Endodermal cell (in vitro differentiated cells): Measurements from ENCODE around the gene FGA. TPM values are rescaled to one million over a fixed set of nuclear protein-coding genes. Genes with fewer than 3 reads are reported as not detected.

Experiments
- DNase-seq: peaks from one replicate; pipeline ENCODE4 v3.0.0-alpha.2; 2017
- H3K27ac ChIP-seq: 2 replicates; pipeline ENCODE4 v1.5.1; 2013; ENCODE audit warnings: mild to moderate bottlenecking, low read depth, low read length, moderate library complexity
- H3K27me3 ChIP-seq: 2 replicates; pipeline ENCODE4 v1.6.1; 2013; ENCODE audit warnings: mild to moderate bottlenecking, low read length, moderate library complexity; ENCODE audit not compliant: insufficient read depth, control insufficient read depth, poor library complexity, severe bottlenecking
- H3K36me3 ChIP-seq: 2 replicates; pipeline ENCODE4 v1.7.0; 2013; ENCODE audit warnings: mild to moderate bottlenecking, low read length, moderate library complexity; ENCODE audit not compliant: control insufficient read depth, insufficient read depth
- H3K4me1 ChIP-seq: one replicate; pipeline ENCODE4 v1.7.0; 2013; ENCODE audit warnings: low read length; ENCODE audit not compliant: control insufficient read depth, insufficient read depth
- H3K4me3 ChIP-seq: 2 replicates; pipeline ENCODE4 v1.5.1; 2013; ENCODE audit warnings: mild to moderate bottlenecking, low read length, moderate library complexity
- H3K9ac ChIP-seq: 2 replicates; pipeline ENCODE4 v1.6.1; 2013; ENCODE audit warnings: mild to moderate bottlenecking, low read length, moderate library complexity; ENCODE audit not compliant: poor library complexity, severe bottlenecking; ENCODE audit errors: extremely low read depth
- H3K9me3 ChIP-seq: 2 replicates; pipeline ENCODE4 v1.6.1; 2013; ENCODE audit warnings: mild to moderate bottlenecking, low read length, moderate library complexity; ENCODE audit not compliant: control insufficient read depth
- H3K27ac Mint-ChIP-seq: 2 replicates; pipeline ENCODE4 v1.8.0; 2020; ENCODE audit warnings: mixed read lengths
- H3K27me3 Mint-ChIP-seq: 2 replicates; pipeline ENCODE4 v1.8.0; 2021; ENCODE audit warnings: mild to moderate bottlenecking, mixed read lengths; ENCODE audit not compliant: insufficient read depth
- H3K36me3 Mint-ChIP-seq: 2 replicates; pipeline ENCODE4 v1.8.0; 2020; ENCODE audit warnings: low read depth, mixed read lengths
- H3K4me1 Mint-ChIP-seq: 2 replicates; pipeline ENCODE4 v1.8.0; 2020; ENCODE audit warnings: mixed read lengths
- H3K4me3 Mint-ChIP-seq: 2 replicates; pipeline ENCODE4 v1.8.0; 2020; ENCODE audit warnings: mild to moderate bottlenecking, moderate library complexity, mixed read lengths
- H3K9me3 Mint-ChIP-seq: 2 replicates; pipeline ENCODE4 v1.8.0; 2020; ENCODE audit warnings: mild to moderate bottlenecking, mixed read lengths
- CTCF ChIP-seq: fragments of 200-600 bp; sonication (generic); conservative IDR thresholded peaks from 2 replicates; pipeline ENCODE4 v1.5.0; 2021; ENCODE audit warnings: antibody characterized with exemption, mild to moderate bottlenecking
- whole genome bisulfite sequencing, 2 experiments: methylation state at CpG; one replicate each; pipeline versions ENCODE4 v1.1.5 to v1.1.7; 2013; ENCODE audit warnings: missing lambda C conversion rate in 2 of 2, mixed read lengths in 1 of 2; ENCODE audit not compliant: insufficient coverage in 1 of 2, insufficient read length in 1 of 2; 5-methylcytosine and 5-hydroxymethylcytosine counted together
- total RNA-seq, 2 donors: library from RNA; stranded (reverse); fragmentation: NEBNext Ultra II Directional in 1 of 2; extraction: Animal tissue kit (Norgen Biotek cat#: 25700) in 1 of 2; gene quantifications; 2 replicates in 1 of 2; 3 replicates in 1 of 2; pipeline ENCODE4 v1.2.1, GENCODE V29; 2021

Gene FGA
- total RNA-seq, 2 donors from 2014 or later, result 3.1 to 3.7 TPM

GRCh38 chr4:154614306-154614705, 23.8 kb upstream of the FGA start:
- H3K36me3 Mint-ChIP-seq, result no peaks in the 10 kb centered on the region
- Histone ChIP-seq H3K4me1 (peaks cover 5% of the 10 kb centered on the region), H3K27ac (no peak overlapping the region), H3K9ac (no peak overlapping the region), H3K36me3 (no peaks in the 10 kb centered on the region), H3K4me3 (no peak overlapping the region), H3K27me3 (peaks cover 4% of the 10 kb centered on the region), H3K9me3 (no peaks in the 10 kb centered on the region)
- H3K4me1 Mint-ChIP-seq, result peaks cover 14% of the 10 kb centered on the region
- H3K9me3 Mint-ChIP-seq, result no peaks in the 10 kb centered on the region
- no peak for TF ChIP-seq CTCF
- H3K27me3 Mint-ChIP-seq, result peaks cover 3% of the 10 kb centered on the region
- no peak for DNase-seq
- H3K27ac Mint-ChIP-seq, result no peak overlapping the region
- no peak overlapping the region for H3K4me3 Mint-ChIP-seq

- Histone ChIP-seq H3K9me3 (no peaks in the 10 kb centered on the region), H3K4me1 (peaks cover under 1% of the 10 kb centered on the region), H3K27ac (no peak within 1 kb of the TSS), H3K9ac (no peak within 1 kb of the TSS), H3K36me3 (no peaks in the 10 kb centered on the region), H3K4me3 (no peak within 1 kb of the TSS), H3K27me3 (peaks cover 6% of the 10 kb centered on the region)
- Mint-ChIP-seq H3K36me3 (no peaks in the 10 kb centered on the region), H3K4me3 (no peak within 1 kb of the TSS), H3K4me1 (peaks cover 5% of the 10 kb centered on the region), H3K9me3 (no peaks in the 10 kb centered on the region), H3K27ac (no peak within 1 kb of the TSS), H3K27me3 (peaks cover 5% of the 10 kb centered on the region)
- 78 to 84% methylated on average over 4 to 7 of the region's 7 CpGs for WGBS, 2 experiments
- no peak for TF ChIP-seq CTCF
- no peak for DNase-seq
These were observed 22.2 kb upstream of the FGA start, which contains the start of gene FGG for GRCh38 chr4:154612472-154613414. TSS of gene FGG (minus strand) at chr4:154612656. CDS start at chr4:154612609, 47 bp downstream.

- Mint-ChIP-seq H3K4me3 (no peak overlapping the region), H3K27ac (no peak overlapping the region), H3K9me3 (no peaks in the 10 kb centered on the region), H3K36me3 (no peaks in the 10 kb centered on the region), H3K4me1 (peaks cover under 1% of the 10 kb centered on the region), H3K27me3 (peaks cover 6% of the 10 kb centered on the region)
- DNase-seq, result no peak
- Histone ChIP-seq H3K4me1 (no peaks in the 10 kb centered on the region), H3K4me3 (no peak overlapping the region), H3K27ac (no peak overlapping the region), H3K27me3 (peaks cover 6% of the 10 kb centered on the region), H3K9ac (no peak overlapping the region), H3K9me3 (no peaks in the 10 kb centered on the region), H3K36me3 (no peaks in the 10 kb centered on the region)
- no peak for TF ChIP-seq CTCF
- 100% methylated on average over 1 of the region's 1 CpG; no CpG with 5 or more reads in 1 of the 2 experiments for WGBS, 2 experiments
These were observed 21.3 kb upstream of the FGA start for GRCh38 chr4:154611833-154612232.
